Tibial artery (tissue), 4 donors: ENCODE data around the gene CACNA1C.

Experiments
- DNase-seq, 2 donors: peaks; one replicate each; pipeline ENCODE4 v3.0.0-alpha.2; 2019
- H3K27ac ChIP-seq, 2 donors: fragments of 200-600 bp; sonication (generic) in 1 of 2; 1 replicate in 1 of 2; 2 replicates in 1 of 2; pipeline ENCODE4 v1.5.1; 2018 to 2019; ENCODE audit warnings: mild to moderate bottlenecking in 1 of 2
- H3K27me3 ChIP-seq, 2 donors: fragments of 200-600 bp; sonication (generic) in 1 of 2; one replicate each; pipeline versions ENCODE4 v1.5.1 to v1.6.0; 2016 to 2019
- H3K36me3 ChIP-seq, 3 donors: fragments of 200-600 bp; sonication (generic) in 2 of 3; one replicate each; pipeline ENCODE4 v1.5.1; 2016 to 2019; ENCODE audit warnings: mild to moderate bottlenecking in 2 of 3
- H3K4me1 ChIP-seq, 4 donors: fragments of 200-600 bp; sonication (generic) in 2 of 4; 1 replicate in 3 of 4; 2 replicates in 1 of 4; pipeline ENCODE4 v1.5.1; 2016 to 2019
- H3K4me3 ChIP-seq, 2 donors: fragments of 200-600 bp; sonication (generic) in 1 of 2; 1 replicate in 1 of 2; 2 replicates in 1 of 2; pipeline ENCODE4 v1.5.1; 2018 to 2019; ENCODE audit warnings: mild to moderate bottlenecking in 2 of 2
- H3K9me3 ChIP-seq, 3 donors: fragments of 200-600 bp; sonication (generic) in 1 of 3; one replicate each; pipeline ENCODE4 v1.5.1; 2016 to 2019
- CTCF ChIP-seq, 2 experiments: fragments of 200-600 bp in 1 of 2; fragments of 450-650 bp in 1 of 2; IDR thresholded peaks; one replicate each; pipeline ENCODE4 v1.5.1; 2017 to 2019; ENCODE audit warnings: antibody characterized with exemption in 2 of 2, mild to moderate bottlenecking in 1 of 2, moderate library complexity in 1 of 2
- intact Hi-C: fragments of 100-400 bp; cut with DNase I; formaldehyde crosslinking; loops from one replicate; pipeline ENCODE4 v1.15.0; 2023; ENCODE audit warnings: low total_unique reads

CACNA1C gene

DNA sequence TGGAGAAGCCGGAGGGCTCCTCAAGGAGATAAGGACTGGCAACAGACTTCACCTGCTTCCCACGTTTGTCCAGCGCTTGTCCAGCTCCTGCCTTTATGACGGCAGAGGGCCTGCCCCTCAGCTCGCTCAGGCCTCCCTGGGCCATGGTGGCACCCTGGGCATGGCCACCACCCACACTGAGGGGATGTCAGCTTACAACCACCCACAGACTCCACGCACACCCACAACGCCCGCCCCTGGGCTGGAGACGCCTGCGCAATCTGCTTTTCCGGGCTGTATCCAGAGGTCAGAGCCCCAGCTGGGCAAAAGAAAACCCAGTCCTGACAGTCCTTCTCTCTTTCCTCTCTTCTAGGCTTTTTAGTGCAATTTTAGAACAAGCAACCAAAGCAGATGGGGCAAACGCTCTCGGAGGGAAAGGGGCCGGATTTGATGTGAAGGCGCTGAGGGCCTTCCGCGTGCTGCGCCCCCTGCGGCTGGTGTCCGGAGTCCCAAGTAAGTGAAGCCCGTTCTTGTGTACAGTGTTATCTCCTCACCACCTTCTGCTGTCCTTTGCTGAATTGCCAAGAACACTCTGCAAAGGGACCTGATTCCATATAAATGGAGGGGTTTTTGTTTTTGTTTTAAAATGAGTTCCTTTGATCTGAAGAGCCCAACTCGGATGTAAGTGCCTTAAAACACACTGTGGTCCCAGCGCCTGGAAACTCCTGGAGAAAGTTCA lies 404.6 kb downstream of the CACNA1C start:
- no peaks in the 10 kb centered on the region for H3K27me3 ChIP-seq
- H3K27ac ChIP-seq: no peak overlapping the region
- H3K36me3 ChIP-seq: peaks cover 0 to 59% (median 38%) of the 10 kb centered on the region in 3 donors
- no peak overlapping the region for H3K4me3 ChIP-seq
- H3K4me1 ChIP-seq: peaks cover 0 to 10% (median 0%) of the 10 kb centered on the region in 4 donors
- no peaks in the 10 kb centered on the region for H3K9me3 ChIP-seq
- no peak for TF ChIP-seq CTCF (IDR thresholded peaks at IDR 0.05)
- intact Hi-C loops: no loop called here
- no peak for DNase-seq

DNA sequence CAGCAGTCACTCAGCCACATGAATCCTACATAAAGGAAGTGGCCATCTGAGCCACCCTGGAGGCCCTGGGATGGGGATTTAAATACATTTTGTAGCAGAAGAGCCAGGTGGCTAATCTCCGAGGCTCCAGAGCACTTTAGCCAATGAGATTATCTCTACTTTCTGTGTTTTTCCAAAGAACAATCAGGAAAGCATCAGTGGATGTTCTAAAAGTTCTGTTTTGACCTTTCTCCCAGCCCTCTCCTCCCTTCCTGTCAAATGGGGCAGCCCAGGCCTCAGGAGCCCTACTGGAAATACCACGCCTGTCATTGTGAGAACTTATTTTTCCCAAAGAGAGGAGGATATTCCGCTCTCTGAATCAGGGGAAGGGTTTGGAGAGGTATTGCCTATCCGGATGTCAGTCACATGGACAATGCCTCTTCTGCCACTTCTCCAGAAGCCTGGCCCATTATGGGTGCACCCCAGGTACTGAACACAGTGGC lies 405.2 kb downstream of the CACNA1C start:
- Histone ChIP-seq H3K4me3 (no peak overlapping the region), H3K36me3 (peaks cover 0 to 60% (median 38%) of the 10 kb centered on the region in 3 donors), H3K27ac (no peak overlapping the region), H3K27me3 (no peaks in the 10 kb centered on the region), H3K4me1 (peaks cover 0 to 8% (median 0%) of the 10 kb centered on the region in 4 donors), H3K9me3 (no peaks in the 10 kb centered on the region)
- intact Hi-C loops: no loop called here
- TF ChIP-seq CTCF (IDR thresholded peaks at IDR 0.05): no peak
- no peak for DNase-seq

DNA sequence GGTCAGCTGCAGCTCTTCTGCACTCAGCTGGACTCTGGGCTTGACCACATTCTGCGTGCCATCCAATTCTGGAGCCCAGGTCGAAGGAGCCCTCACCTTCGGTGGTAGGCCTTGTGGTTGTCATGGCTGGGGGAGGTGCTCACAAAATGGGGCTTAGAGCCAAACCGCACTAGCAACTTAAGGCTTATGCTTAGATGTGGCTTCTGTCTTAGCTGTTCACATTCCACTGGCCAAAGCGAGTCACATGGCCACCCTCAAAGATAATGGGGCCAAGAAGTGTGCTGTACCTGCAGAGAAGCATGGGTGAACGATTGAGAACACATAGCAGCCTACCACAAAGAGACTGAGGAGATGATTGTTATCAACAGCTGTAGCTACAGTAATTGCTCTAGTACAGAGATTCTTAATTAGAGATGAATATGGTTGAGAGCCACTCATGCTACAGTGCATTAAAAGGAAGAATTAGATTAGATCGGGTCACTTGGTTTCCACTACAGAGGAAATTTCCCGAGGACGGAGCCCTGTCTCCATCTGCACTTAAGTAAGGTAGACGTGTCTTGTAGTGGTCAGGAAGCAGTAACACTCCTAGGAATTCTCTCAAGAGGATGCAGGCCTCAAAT lies 407.4 kb downstream of the CACNA1C start:
- TF ChIP-seq CTCF (IDR thresholded peaks at IDR 0.05): no peak
- H3K27me3 ChIP-seq: no peaks in the 10 kb centered on the region
- H3K36me3 ChIP-seq: peaks cover 0 to 50% (median 38%) of the 10 kb centered on the region in 3 donors
- no peaks in the 10 kb centered on the region for H3K9me3 ChIP-seq
- H3K4me1 ChIP-seq: no peaks in the 10 kb centered on the region
- no peak overlapping the region for H3K27ac ChIP-seq
- H3K4me3 ChIP-seq: no peak overlapping the region
- no peak for DNase-seq
- intact Hi-C loops: no loop called here

GRCh38 chr12:2461046-2461445 lies 408.3 kb downstream of the CACNA1C start:
- no peaks in the 10 kb centered on the region for H3K27me3 ChIP-seq
- intact Hi-C loops: no loop called here
- no peaks in the 10 kb centered on the region for H3K9me3 ChIP-seq
- H3K4me1 ChIP-seq: no peaks in the 10 kb centered on the region
- DNase-seq: no peak
- no peak overlapping the region for H3K27ac ChIP-seq
- peaks cover 0 to 50% (median 41%) of the 10 kb centered on the region in 3 donors for H3K36me3 ChIP-seq
- H3K4me3 ChIP-seq: no peak overlapping the region
- TF ChIP-seq CTCF (IDR thresholded peaks at IDR 0.05): no peak

- Histone ChIP-seq H3K4me3 (no peak overlapping the region), H3K27ac (no peak overlapping the region), H3K36me3 (peaks cover 0 to 50% (median 47%) of the 10 kb centered on the region in 3 donors), H3K9me3 (no peaks in the 10 kb centered on the region), H3K4me1 (no peaks in the 10 kb centered on the region), H3K27me3 (no peaks in the 10 kb centered on the region)
- intact Hi-C loops: no loop called here
- no peak for TF ChIP-seq CTCF (IDR thresholded peaks at IDR 0.05)
- no peak for DNase-seq
Observed at GRCh38 chr12:2461645-2462044, 408.9 kb downstream of the CACNA1C start.
